D721Med (cell line): ENCODE data around the gene OR5K2.

Experiments
- DNase-seq: peaks from one replicate; pipeline ENCODE4 v3.0.0; 2011; ENCODE audit warnings: low spot score; ENCODE audit not compliant: insufficient read length
- FAIRE-seq: peaks from 2 replicates; lab custom pipeline; 2011; peaks lifted over from hg19 to GRCh38; lab: Jason Lieb, UNC
- CTCF ChIP-seq: IDR thresholded peaks from 2 replicates; pipeline ENCODE4 v1.5.1; 2012; ENCODE audit warnings: mild to moderate bottlenecking, control low read depth; ENCODE audit not compliant: insufficient read depth; ENCODE audit errors: missing control alignments

OR5K2 gene

GRCh38 chr3:98540346-98540745 lies 42.9 kb downstream of the OR5K2 start:
- TF ChIP-seq CTCF: no peak
- FAIRE-seq (no peak), DNase-seq (no peak)

- FAIRE-seq (no peak), DNase-seq (no peak)
- TF ChIP-seq CTCF: no peak
These were observed 44.2 kb downstream of the OR5K2 start for GRCh38 chr3:98541695-98542094.

GRCh38 chr3:98542623-98543022 lies 45.1 kb downstream of the OR5K2 start:
- FAIRE-seq: no peak
- TF ChIP-seq CTCF: no peak

GRCh38 chr3:98545940-98546339 lies 48.5 kb downstream of the OR5K2 start:
- FAIRE-seq (no peak), DNase-seq (no peak)
- TF ChIP-seq CTCF: no peak

More at GRCh38 chr3:98542623-98543022, 45.1 kb downstream of the OR5K2 start:
- no peak for DNase-seq
